ENCODE results near the gene PRRC2A.
"Not testable (repeated sequence)": the region's sequence is repeated elsewhere in the genome, so short reads cannot be mapped to it uniquely, and the experiment has no call there.

The PRRC2A gene

DNA sequence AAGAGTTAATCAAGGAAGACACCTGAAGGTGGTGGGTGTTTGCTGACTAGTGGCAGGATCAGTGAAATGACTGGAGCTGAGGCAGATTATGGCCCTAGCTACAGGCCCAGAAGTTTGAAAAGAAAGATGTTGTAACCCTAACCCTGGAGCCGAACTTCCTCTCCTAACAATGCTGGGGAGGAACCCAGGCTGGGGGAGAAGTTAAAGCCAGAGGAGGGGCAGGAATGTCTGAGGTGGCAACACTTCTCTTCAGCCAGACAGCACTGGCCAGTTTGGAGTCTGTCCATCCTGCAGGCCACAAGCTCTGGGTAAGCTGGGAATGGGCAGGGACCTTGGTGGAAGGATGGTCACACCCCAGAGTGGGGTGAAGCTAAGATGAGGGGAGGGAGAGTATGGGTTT, 34.5 kb upstream of the PRRC2A start, which contains the start of gene LST1:
LST1 (plus strand) TSS at position 270 of the 400 bp plus-strand sequence. CDS start 1,023 bp downstream, outside the sequence.
- DNase-seq (ENCODE audit: low spot score) = no peak

DNA sequence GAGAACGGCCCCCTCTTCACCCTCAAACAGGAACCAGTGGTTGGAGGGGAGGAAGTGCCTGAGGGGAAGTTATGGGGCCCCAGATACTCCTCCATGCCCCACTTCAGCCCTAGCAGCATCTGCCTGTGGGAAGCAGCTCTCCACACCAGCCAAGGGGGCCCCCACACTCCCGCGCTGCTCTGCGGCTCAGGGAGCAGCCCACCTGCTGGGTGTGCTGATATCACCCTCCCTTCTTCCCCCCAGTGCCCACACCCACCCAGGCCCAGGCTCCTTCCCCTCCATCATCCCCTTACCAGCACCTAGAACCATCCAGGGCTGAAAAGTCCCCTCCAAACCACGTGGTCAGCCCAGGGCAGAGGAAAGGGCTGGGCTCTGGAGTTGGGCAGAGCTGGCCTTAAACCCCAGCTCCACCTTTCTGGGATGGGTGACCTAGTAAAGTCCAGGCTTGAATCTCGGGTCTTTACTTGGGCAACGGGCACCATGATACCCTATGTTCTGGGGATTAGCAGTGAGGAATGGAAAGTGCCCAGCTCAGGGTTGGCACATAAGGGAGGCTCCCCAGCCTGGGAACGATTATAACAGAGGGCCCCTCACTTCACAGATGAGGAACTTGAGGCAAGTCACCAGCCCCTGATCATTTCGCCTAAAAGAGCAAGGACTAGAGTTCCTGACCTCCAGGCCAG, 33.8 kb upstream of the PRRC2A start:
- no peak for DNase-seq (ENCODE audit: low spot score)

DNA sequence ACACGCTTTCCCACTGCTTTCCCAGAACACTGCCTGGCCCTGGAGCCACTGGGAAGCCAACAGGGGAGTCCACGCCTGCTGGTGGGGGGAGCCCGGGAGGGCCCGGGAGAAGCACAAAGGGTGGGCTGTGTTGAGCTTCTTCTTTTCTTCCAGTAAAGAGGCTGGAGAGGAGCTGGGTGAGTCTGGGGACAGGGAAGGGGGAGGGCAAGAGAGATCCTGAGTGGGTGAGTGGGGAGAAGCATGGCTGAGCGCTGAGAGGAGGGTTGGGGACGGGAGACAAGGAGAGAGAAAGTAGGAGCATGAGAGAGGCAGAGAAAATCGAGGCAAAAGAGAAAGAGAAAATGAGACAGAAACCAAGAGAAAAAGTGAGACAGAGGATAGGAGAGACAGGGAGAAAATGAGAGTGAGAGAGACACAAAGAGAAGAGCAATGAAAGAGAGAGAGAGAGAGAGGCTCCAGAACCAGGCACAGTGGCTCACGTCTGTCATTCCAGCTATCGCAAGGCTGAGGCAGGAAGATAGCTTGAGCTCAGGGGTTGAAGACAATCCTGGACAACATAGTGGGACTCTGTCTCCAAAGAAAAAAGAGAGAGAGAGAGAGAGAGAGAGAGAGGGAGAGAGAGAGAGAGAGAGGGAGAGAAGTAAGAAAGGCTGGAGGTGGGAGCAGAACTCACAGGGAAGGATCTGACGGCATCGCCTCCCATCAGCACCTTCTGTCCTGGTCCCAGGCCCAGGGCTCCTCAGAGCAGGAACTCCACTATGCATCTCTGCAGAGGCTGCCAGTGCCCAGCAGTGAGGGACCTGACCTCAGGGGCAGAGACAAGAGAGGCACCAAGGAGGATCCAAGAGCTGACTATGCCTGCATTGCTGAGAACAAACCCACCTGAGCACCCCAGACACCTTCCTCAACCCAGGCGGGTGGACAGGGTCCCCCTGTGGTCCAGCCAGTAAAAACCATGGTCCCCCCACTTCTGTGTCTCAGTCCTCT, 32.4 kb upstream of the PRRC2A start:
- DNase-seq (ENCODE audit: low spot score) = no peak

DNA sequence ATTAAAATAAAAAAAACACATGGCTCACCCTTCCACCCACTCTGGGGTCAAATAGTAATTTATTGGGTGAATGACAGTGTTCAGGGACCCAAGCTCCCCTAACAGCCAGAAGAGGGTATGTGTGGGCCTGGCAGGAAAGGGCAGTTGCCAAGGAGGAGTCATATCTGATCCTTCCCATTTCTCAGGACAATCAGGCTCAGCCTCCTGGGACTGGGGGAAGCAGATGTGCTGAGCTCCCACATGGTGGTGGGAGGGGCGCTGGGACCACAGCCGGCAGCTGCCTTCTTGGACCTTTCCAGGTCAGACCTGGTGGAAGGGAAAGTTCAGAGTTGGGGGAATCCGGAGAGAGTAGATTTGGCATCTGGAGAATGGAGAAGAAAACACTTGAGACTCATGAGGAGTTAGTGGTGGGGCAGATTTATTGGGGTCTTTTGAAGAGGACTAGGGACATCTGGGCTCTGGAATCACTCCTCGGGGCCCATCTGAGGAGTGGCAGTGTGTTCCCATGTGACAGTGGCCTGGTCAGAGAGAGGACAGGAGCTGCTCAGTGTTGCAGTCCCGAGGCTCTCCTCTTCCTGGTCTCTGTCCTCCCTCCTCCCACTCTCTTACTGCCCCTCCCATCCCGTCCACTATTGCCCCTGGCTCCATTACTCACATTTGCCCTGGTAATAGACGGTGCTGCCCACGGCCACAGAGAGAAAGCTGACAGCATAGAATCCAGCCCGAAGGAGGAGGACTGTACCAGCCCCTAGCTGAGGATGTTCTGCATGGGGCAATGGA, 31.5 kb upstream of the PRRC2A start:
- no peak for DNase-seq (ENCODE audit: low spot score)

DNA sequence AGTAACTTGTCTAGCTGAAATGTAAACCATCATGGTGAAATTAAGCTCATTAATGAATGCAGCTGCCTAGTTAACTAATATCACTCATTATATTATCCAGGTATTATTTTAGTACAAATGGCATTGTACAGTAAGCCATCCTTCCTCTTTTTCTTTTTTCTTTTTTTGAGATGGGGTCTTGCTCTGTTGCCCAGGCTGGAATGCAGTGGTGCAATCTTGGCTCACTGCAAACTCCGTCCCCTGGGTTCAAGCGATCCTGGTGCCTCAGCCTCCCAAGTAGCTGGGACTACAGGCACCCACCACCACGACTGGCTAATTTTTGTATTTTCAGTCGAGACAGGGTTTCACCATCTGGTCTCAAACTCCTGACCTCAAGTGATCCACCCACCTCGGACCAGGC, 29.8 kb upstream of the PRRC2A start:
- not testable (repeated sequence) for DNase-seq (ENCODE audit: low spot score)

DNA sequence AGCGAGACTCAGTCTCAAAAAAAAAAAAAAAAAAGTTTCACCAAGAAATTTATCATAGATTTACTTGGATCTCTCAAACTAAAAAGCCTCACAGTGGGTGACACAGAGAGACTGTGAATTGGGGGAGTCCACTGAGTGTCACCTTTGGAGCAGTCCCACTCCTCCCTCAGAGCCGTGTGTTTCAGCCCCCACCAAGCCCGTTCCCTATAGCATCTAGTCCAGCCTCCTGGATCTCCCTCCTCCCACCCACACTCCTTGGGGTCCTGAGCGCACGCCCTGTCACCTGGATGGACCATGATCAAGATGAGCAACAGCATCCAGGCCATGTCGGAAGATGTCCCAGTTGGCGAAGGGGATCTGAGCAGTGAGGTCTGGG, 28.1 kb upstream of the PRRC2A start:
- no peak for DNase-seq (ENCODE audit: low spot score)

DNA sequence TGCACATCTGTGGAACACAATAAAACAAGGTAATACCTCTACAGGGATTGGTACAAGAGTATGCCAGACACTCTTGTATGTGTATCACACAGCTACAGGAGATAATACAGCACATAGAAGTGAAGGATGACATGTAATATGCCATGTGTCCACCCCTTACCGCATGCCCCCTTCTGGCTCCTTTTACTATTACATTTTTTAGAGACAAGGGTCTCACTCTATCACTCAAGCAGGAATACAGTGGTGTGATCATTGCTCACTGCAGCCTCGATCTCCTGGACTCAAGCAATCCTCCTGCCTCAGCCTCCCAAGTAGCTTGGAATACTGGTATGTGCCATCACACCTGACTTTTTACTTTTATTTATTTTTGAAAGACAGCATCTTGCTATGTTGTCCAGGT, 23.5 kb upstream of the PRRC2A start:
- peak; percentile 66 for DNase-seq (ENCODE audit: low spot score)

DNA sequence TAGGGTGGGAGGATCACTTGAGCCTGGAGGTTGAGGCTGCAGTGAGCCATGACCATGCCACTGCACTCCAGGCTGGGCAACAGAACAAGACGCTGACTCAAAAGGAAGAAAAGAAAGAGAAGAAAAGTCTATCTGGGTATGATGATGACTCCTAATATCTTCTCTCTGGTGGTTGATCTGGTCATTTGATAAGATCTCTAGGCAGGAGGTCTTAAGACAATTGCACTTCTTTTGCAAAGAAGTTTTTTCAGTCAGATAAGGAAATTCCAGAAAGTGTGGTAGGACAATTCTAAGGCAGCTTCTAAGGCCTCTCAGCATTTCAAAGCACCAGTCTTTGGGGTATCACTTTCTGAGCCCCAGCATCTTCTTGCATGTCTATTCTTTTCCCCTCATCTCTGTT, 13.2 kb upstream of the PRRC2A start:
- DNase-seq (ENCODE audit: low spot score) = no peak

DNA sequence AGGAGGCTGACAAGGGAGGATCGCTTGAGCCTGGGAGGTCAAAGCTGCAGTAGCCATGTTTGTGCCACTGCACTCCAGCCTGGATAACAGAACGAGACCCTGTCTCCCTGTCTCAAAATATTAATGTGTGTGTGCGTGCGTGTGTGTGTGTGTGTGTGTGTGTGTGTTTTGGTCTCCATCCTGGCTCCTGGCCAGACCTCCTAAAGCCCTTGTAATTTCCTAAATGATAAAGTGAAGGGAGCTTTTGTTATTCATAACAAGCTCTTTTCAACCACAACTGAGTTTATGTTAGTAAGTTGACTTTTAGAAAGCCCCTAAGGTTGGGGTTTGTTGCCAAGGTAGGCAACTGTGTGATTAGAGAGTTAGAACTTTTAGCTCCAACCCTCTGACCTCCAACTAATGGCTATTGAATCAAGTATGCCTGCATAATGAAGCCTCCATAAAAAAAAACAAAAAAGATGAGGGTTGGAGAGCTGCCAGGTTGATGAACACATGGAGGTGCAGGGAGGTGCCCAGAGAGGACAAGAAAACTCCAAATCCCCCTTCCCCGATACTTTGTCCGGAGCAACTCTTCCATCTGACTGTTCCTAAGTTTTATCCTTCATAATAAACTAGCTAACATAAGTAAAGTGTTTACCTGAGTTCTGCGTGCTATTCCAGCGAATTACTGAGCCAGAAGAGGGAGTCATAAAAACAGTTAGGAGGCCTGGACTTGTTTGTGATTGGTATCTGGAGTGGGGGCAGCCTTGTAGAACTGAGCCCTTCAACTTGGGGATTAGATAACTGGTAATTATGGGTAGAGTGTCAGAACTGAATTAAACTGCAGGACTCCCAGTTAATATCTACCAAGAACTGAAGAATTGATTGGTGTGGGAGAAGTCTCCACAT, 10.8 kb upstream of the PRRC2A start:
- DNase-seq (ENCODE audit: low spot score) = no peak

DNA sequence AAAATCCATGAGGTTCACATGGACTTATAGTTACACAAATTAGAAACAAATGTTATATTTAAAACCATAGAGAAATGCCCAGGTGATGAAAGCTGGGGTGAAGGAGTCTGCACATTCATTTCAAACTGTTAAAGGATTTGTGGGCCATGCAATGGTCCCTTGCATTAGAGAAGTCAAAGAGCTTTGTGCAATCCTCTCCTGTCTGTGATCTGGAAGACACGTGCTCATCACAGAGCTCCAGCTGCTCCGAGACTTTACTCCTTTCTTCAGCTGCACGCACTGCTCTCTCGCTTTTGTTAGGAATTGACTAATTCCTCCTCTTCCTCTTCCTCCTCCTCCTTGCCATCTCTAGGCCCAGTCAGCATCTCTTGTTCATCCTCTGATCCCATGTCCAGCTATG, 9.5 kb upstream of the PRRC2A start:
- no peak for DNase-seq (ENCODE audit: low spot score)

DNA sequence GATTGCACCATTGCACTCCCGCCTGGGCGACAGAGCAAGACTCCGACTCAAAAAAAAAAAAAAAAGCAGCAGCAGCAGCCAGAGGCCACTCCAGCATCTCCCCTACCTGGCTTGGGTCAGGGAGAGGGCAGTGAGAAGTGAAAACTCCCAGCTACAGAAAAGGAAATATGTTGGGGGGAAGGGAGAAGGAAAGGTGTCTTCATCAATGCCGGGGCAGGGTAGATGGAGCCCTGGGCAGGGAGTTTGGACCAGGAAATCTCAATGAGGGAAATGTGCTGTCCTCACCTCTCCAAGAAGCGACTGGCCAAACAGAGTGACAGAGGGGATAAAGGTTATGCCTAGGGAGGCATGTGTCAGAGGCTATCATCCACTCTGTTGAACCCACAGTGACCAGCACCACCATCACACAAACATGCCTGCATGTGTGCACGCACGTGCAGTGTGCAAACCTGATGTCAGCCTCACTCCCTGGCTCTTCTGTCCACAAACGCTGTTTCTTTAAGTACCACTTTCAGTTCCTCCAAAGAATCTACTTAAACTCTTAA, 6.4 kb upstream of the PRRC2A start:
- DNase-seq (ENCODE audit: low spot score) = no peak

DNA sequence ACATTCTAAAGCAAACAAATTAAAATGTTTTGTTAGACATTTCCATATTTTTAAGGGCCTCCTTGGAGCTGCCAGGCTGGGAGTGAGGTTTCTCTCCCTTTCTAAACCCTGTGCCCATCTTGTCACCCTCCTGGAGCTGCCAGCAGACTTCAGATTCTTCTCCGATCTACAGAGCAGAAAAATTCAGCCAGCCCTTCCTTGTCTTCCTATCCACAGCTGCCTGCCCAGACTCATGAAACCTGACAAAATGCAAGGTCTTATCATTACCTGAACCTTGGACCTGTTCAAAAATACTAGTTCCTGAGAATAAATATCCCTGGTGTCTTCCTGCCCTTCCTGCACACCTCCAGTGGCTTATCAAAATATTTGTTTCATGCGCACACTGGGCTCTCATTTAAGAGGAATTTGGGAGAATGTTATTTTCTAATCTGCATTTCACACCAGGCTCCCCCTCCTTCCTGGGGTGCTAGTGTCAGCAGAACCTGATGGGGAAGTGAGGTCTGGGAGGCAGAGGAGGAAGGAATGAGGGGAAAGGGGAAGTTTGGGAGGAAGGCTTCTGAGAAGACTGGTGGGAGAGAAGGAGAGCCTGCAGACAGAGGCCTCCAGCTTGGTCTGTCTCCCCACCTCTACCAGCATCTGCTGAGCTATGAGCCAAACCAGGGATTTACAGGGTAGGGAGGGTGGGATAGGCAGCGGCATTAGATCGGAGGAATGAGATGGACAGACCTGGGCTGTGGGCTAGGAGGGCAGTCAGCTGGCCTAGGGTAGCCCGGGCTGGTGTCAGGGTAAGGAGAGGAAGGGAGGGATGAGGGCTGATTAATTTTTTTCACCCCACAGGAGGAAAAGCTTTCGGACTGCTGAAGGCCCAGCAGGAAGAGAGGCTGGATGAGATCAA, 5.6 kb upstream of the PRRC2A start, which contains the start of gene AIF1:
AIF1 (plus strand) TSS at position 551 of the 895 bp plus-strand sequence; CDS start at position 647, 96 bp downstream.
- no peak for DNase-seq (ENCODE audit: low spot score)

DNA sequence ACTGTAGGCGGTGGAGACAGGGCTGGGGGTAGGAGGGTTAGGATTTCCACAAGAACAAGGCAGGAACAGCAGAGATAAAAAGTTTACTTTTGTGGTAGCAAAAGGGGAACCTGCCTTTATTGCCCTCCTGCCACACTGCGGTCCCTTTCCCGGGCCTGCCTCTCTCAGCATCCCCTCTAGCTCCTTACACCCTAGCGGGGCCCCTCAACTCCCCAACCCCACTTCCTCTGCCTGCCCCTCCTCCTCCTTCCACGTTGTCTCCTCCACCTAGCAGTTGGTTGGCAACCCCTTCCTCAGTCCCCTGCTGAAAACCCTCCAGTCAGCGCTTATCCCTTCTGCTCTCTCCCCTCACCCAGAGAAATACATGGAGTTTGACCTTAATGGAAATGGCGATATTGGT, 4.8 kb upstream of the PRRC2A start:
- DNase-seq (ENCODE audit: low spot score) = no peak

DNA sequence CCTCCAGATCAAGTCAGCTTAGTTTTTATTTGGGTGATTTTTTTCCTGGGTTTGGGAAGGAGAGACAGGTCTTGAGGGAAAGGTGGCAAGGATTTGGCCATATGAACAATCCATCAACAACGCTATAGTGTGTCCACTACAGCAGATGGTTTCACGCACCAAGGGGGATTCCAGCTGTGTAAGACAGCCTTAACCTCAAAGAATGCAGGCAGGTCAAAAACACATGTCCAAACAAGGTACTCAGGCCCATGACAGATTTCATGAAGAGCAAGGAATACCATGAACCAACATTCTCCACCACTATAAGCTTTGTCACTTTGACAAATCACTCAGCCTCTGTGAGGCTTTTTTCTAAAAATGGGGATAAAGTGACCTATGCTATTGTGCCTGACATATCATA, 3.5 kb upstream of the PRRC2A start:
- DNase-seq (ENCODE audit: low spot score) = no peak

DNA sequence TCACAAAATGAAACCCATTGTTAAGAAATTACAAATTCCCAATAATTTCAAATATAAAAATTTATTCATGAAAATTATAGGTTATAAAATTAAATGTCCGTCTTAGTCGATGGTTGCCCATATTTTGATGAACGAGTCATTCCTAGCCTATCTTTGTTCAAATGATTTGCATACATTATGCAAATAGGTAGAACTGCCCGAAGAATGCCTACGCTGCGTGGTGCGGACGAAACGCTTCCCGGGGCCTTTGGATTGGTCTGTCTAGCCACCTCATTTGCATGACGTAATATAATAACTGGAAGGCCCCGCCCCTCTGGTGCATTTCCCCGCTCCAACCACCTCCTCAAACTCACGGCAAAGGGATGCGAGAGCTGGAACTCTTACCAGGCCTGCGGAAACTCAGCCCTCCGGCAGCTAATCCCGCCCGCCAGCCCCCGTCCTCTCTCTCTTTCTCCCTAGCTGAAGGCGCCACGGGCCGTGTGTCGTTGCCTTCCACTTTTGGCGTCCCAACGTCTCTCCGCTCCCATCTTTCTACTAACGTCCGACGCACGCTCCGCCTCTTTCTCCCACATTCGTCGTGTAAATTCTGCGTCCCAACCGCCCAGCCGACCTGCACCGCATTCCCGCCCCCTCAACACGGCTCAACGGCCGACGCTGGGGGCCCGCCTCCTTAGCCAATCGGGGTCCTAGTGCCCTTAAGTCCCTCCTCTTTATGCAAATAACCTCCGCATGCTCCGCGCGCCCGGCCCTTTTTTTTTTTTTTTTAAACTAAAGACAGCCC, 520 bp upstream of the PRRC2A start:
- DNase-seq (ENCODE audit: low spot score) = peak; percentile 99

DNA sequence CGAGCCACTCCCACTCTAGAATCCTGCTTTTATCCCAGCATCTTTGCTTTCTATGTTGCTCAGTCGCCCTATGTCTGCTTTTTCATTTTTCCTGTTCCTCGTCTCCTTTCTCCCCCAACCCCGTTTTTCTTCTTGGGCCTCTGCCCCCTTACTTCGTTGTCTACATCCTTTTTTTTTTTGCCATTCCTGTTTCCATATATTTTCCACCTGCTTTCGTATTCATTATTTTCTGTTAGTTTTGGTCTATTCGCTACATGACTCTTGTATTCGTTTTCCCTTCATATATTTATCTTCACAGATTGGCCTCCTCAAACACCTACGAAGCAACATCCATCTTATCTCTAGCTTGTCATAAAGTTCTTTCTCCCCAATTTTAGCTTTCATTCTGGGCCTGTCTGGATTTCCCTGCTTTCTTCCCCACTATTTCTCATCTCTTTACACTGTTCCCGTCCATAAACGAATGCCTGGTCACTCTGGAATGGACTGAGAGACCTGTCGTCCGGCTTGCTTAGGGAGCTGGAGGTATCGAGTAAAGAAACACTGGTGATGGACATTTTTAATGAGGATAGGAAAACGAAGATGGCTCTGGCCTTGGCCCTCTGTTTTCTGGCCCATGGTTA, 915 bp downstream of the PRRC2A start:
- DNase-seq (ENCODE audit: low spot score) = no peak

DNA sequence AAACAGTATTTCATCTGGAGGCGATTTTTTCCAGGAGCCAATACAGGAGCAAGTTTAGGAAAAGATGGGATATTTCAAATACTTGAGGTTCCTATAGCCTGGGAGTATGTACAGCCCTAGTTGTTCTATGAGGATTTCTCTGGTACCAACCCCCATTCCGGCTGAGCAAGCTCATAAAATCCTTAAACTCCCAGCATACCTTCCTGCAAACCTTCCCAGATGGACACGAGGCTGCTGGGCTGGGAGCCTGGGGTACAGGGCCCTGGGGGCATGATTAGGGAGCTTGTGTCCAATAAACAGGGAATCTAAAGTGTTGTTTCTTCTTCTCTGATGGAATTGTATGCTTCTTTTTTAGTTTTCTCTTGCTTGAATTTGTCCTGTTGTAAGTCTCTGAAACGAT, 1.5 kb downstream of the PRRC2A start:
- DNase-seq (ENCODE audit: low spot score) = no peak

DNA sequence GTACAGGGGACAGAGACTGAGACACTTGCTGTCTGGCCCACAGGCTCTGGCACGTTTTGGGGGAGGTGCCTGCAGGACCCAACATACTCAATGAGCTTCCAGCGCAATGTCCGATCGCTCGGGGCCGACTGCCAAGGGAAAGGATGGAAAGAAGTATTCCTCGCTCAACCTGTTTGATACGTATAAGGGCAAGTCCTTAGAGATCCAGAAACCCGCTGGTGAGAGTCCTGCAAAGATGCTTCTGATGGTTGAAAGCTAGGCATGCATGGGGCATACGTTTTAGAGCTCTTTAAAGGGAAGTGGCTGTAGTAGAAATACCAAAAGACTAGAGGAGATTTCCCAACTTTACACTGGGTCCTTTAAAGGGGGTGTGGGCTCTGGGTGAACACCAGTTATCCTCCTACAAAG, 2.2 kb downstream of the PRRC2A start:
- DNase-seq (ENCODE audit: low spot score) = no peak

DNA sequence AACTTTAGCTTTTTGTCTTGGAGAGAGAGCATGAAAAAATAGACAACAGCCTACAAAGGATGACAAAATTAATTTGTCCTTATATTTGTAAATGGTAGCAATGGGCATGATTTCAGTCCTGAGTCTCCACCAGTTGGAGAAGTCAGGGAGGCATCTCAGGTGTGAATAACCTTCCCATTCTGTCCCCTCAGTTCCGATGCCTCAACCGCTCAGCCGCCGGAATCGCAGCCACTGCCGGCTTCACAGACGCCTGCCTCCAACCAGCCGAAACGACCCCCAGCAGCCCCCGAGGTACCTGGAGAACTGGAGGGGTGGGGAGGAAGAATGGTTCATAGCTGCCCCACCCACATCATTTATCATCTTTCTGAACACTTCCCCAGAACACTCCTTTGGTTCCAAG, 3.6 kb downstream of the PRRC2A start:
- DNase-seq (ENCODE audit: low spot score) = no peak

All from RKO (cell line).